Measurements from ENCODE around the gene AP5M1. TPM values are rescaled to one million over a fixed set of nuclear protein-coding genes. Genes with fewer than 3 reads are reported as not detected.

Gene AP5M1
- total and polyA plus RNA-seq, 2 of the 4 experiments (the other 2 are of a cell fraction) = 16.1 to 28.3 TPM

- Histone ChIP-seq H2BK5ac (ENCODE audit: low read depth, low read length, poor library complexity, severe bottlenecking) (no peak overlapping the region), H3K9me3 (ENCODE audit: control insufficient read depth, insufficient read depth, low read length) (no peaks in the 10 kb centered on the region), H4K8ac (ENCODE audit: low read depth in 2 of 2, low read length in 2 of 2) (no peak overlapping the region), H3K27ac (ENCODE audit: insufficient read depth, low read length) (no peak overlapping the region), H3K56ac (ENCODE audit: extremely low read depth, insufficient read depth, low read length) (no peak overlapping the region), H3K18ac (ENCODE audit: low read depth, low read length) (no peak overlapping the region), H2BK15ac (ENCODE audit: low read depth, low read length) (no peak overlapping the region), H3K4ac (ENCODE audit: low read depth, low read length) (no peak overlapping the region), H4K20me1 (ENCODE audit: insufficient read depth, low read length) (peaks cover 35% of the 10 kb centered on the region), H2BK20ac (ENCODE audit: low read depth, low read length) (no peak overlapping the region), H3K9ac (ENCODE audit: low read depth, low read length) (no peak overlapping the region), H3K27me3 (ENCODE audit: control insufficient read depth, insufficient read depth, low read length) (no peaks in the 10 kb centered on the region), H3K4me3 (ENCODE audit: insufficient read depth, low read depth, low read length) (no peak overlapping the region), H3K9me1 (ENCODE audit: insufficient read depth, low read length) (no peaks in the 10 kb centered on the region; the same call in 1 of the 2 replicates), H3K23ac (ENCODE audit: low read depth, low read length) (no peak overlapping the region), H4K91ac (ENCODE audit: insufficient read depth, low read depth, low read length) (no peak overlapping the region), H3K36me3 (ENCODE audit: control insufficient read depth, insufficient read depth, low read length) (peaks cover 1% of the 10 kb centered on the region; the same call in 1 of the 2 replicates), H2AK9ac (replicated peaks; ENCODE audit: low read depth, low read length, poor library complexity) (no peak overlapping the region), H4K5ac (ENCODE audit: low read depth, low read length) (no peak overlapping the region), H3K4me2 (ENCODE audit: low read depth, low read length) (no peak overlapping the region), H2AK5ac (ENCODE audit: low read depth, low read length) (no peak overlapping the region), H2BK120ac (ENCODE audit: low read depth, low read length) (no peak overlapping the region), H2AFZ (replicated peaks; ENCODE audit: low read length, poor library complexity) (no peak overlapping the region), H3K79me1 (ENCODE audit: low read depth in 1 of 2, low read length in 2 of 2) (peaks cover 27 to 52% of the 10 kb centered on the region in 2 experiments), H3K14ac (replicated peaks; ENCODE audit: low read depth, low read length) (no peak overlapping the region), H3K4me1 (ENCODE audit: control insufficient read depth, insufficient read depth, low read length) (peaks cover 2% of the 10 kb centered on the region; the same call in 1 of the 2 replicates)
- TF ChIP-seq MXI1 (IDR thresholded peaks at IDR 0.05; ENCODE audit: borderline replicate concordance, low read depth, low read length) (no peak), RFX5 (IDR thresholded peaks at IDR 0.05; ENCODE audit: low read depth, low read length) (no peak), CHD1 (IDR thresholded peaks at IDR 0.05; ENCODE audit: low read depth, low read length) (no peak), CTCF (conservative IDR thresholded peaks at IDR 0.05; ENCODE audit: low read depth, low read length) (no peak), BHLHE40 (IDR thresholded peaks at IDR 0.05; ENCODE audit: low read depth, low read length) (no peak), FOS (IDR thresholded peaks at IDR 0.05; ENCODE audit: low read depth, low read length) (no peak), MAZ (IDR thresholded peaks at IDR 0.05; ENCODE audit: borderline replicate concordance, low read depth, low read length) (no peak), NFE2L2 (IDR thresholded peaks at IDR 0.05; ENCODE audit: low read depth, low read length) (no peak), USF2 (IDR thresholded peaks at IDR 0.05; ENCODE audit: low read depth, low read length) (no peak), MAFK (IDR thresholded peaks at IDR 0.05; ENCODE audit: low read depth, low read length) (no peak), RCOR1 (IDR thresholded peaks at IDR 0.05; ENCODE audit: insufficient replicate concordance, low read length) (no peak), RAD21 (IDR thresholded peaks at IDR 0.05; ENCODE audit: low read length) (no peak), SMC3 (IDR thresholded peaks at IDR 0.05; ENCODE audit: low read depth, low read length) (no peak), CEBPB (IDR thresholded peaks at IDR 0.05; ENCODE audit: low read depth, low read length) (no peak), POLR2A (IDR thresholded peaks at IDR 0.05; ENCODE audit: low read depth, low read length) (no peak), ELK1 (IDR thresholded peaks at IDR 0.05; ENCODE audit: borderline replicate concordance, low read depth, low read length) (no peak)
- in situ Hi-C loops (cut with MboI; ENCODE audit: low sequenced_read_pairs) (loop anchor here (25.0 kb wide), 1 partner anchor 976 kb away; the partner anchor contains the start of gene PSMA3), intact Hi-C loops (cut with micrococcal nuclease) (no loop called here), dilution Hi-C loops (cut with HindIII; ENCODE audit: low sequenced_read_pairs, unreplicated experiment) (no loop called here)
- BruUV-seq (replicated peaks) = no TSS peak
- POLR2A ChIA-PET (ENCODE audit: unreplicated experiment) = no interaction called here
- ATAC-seq (ENCODE audit: low read depth) (no peak), DNase-seq (no peak)
- CTCF ChIA-PET = no interaction called here
Observed at GRCh38 chr14:57261604-57262003, 7.2 kb upstream of the AP5M1 start.
